GM12865 (cell line): Measurements from ENCODE around the gene C3orf20.
A peak's percentile ranks its signal among the peaks of the same experiment; 100 is the strongest.

Source experiments
- DNase-seq: peaks from one replicate; pipeline ENCODE4 v3.0.0; 2010; ENCODE audit warnings: low read depth
- H3K4me3 ChIP-seq: 2 replicates; pipeline ENCODE4 v1.5.1; 2011; ENCODE audit warnings: mild to moderate bottlenecking, low read depth, low read length, control low read depth
- CTCF ChIP-seq: IDR thresholded peaks from 2 replicates; pipeline ENCODE4 v1.5.1; 2011; ENCODE audit warnings: low read length, control low read depth, low read depth, inconsistent platforms; ENCODE audit not compliant: insufficient read depth; ENCODE audit errors: missing control alignments

Gene C3orf20

GRCh38 chr3:14680716-14681115 is 5.8 kb downstream of the C3orf20 start:
- no peak for DNase-seq
- no peak for TF ChIP-seq CTCF
- no peak overlapping the region for H3K4me3 ChIP-seq

- TF ChIP-seq CTCF = no peak
- no peak overlapping the region for H3K4me3 ChIP-seq
- no peak for DNase-seq
These were observed 9.5 kb downstream of the C3orf20 start for GRCh38 chr3:14684447-14684846.

- H3K4me3 ChIP-seq = no peak overlapping the region
- no peak for TF ChIP-seq CTCF
- DNase-seq = no peak
These were observed 10.2 kb downstream of the C3orf20 start for GRCh38 chr3:14685179-14685578.

- TF ChIP-seq CTCF = no peak
- no peak overlapping the region for H3K4me3 ChIP-seq
These were observed 12.4 kb downstream of the C3orf20 start for GRCh38 chr3:14687360-14687759.

GRCh38 chr3:14688525-14688924 is 13.6 kb downstream of the C3orf20 start:
- DNase-seq = peak; percentile 73
- H3K4me3 ChIP-seq = peak overlapping the region; percentile 36
- TF ChIP-seq CTCF = no peak

More at GRCh38 chr3:14687360-14687759, 12.4 kb downstream of the C3orf20 start:
- peak; percentile 54 for DNase-seq

- H3K4me3 ChIP-seq = peak overlapping the region; percentile 36
- DNase-seq = peak; percentile 53
- no peak for TF ChIP-seq CTCF
These were observed 14.5 kb downstream of the C3orf20 start for GRCh38 chr3:14689247-14689980.

- no peak overlapping the region; the same call in 1 of the 2 replicates for H3K4me3 ChIP-seq
- peak; percentile 72 for DNase-seq
- TF ChIP-seq CTCF = no peak
These were observed 16.3 kb downstream of the C3orf20 start for GRCh38 chr3:14691239-14691638.
